Measurements from ENCODE around the gene TEPSIN.

TEPSIN gene

DNA sequence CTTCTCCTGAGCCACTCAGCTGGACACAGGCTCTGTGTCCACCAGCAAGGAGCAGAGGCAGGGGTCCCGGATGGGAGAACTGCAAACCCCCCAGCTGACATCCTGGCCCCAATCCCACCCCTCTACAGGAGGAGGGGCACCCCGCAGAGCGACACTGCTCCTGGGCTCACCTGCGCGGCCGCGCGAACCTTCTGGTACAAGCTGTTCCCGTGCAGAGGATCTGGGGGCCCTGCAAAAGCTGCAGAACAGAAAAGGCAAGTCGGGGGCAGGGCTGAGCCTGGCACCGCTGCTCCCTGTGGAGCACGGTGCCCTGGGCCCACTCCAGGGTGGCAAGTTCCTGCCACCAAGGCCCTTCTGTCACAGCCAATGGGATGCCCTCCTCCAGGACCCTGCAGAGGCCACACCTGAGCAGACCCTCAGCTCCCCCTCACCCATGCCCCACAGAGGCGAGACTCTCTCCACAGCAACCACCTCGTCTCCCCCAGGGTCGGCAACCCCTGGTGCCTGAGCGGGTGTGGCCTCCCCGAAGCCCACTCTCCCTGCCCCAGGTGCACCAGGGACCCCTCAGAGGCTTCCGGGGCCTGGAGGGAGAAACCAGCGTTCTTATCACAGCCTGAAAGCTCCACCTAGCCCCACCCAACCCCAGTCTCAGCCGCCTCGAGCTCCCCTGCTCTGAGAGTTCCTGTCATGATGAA is 4.9 kb downstream of the TEPSIN start:
- H3K27me3 ChIP-seq (ENCODE audit: insufficient read depth, poor library complexity, severe bottlenecking) = no peaks in the 10 kb centered on the region
- no peak for DNase-seq (ENCODE audit: low read depth in 1 of 2, low spot score in 1 of 2)
- H3K4me3 ChIP-seq (replicated peaks; ENCODE audit: insufficient read depth, low read length) = no peak overlapping the region
- H3K27ac ChIP-seq (replicated peaks) = no peak overlapping the region
- TF ChIP-seq GABPA (IDR thresholded peaks at IDR 0.05; ENCODE audit: low read depth) (no peak), SPI1 (IDR thresholded peaks at IDR 0.05; ENCODE audit: borderline replicate concordance, low read depth) (no peak), REST (IDR thresholded peaks at IDR 0.05; ENCODE audit: insufficient replicate concordance, low read depth) (no peak), POLR2AphosphoS5 (IDR thresholded peaks at IDR 0.05; ENCODE audit: low read depth) (no peak)
- TF ChIP-seq, protein P1, sequence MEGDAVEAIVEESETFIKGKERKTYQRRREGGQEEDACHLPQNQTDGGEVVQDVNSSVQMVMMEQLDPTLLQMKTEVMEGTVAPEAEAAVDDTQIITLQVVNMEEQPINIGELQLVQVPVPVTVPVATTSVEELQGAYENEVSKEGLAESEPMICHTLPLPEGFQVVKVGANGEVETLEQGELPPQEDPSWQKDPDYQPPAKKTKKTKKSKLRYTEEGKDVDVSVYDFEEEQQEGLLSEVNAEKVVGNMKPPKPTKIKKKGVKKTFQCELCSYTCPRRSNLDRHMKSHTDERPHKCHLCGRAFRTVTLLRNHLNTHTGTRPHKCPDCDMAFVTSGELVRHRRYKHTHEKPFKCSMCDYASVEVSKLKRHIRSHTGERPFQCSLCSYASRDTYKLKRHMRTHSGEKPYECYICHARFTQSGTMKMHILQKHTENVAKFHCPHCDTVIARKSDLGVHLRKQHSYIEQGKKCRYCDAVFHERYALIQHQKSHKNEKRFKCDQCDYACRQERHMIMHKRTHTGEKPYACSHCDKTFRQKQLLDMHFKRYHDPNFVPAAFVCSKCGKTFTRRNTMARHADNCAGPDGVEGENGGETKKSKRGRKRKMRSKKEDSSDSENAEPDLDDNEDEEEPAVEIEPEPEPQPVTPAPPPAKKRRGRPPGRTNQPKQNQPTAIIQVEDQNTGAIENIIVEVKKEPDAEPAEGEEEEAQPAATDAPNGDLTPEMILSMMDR (IDR thresholded peaks at IDR 0.05; ENCODE audit: insufficient read depth, low read length) = no peak

GRCh38 chr17:81233316-81233715 is 5.5 kb downstream of the TEPSIN start:
- TF ChIP-seq GABPA (IDR thresholded peaks at IDR 0.05; ENCODE audit: low read depth) (no peak), SPI1 (IDR thresholded peaks at IDR 0.05; ENCODE audit: borderline replicate concordance, low read depth) (no peak), REST (IDR thresholded peaks at IDR 0.05; ENCODE audit: insufficient replicate concordance, low read depth) (no peak), POLR2AphosphoS5 (IDR thresholded peaks at IDR 0.05; ENCODE audit: low read depth) (no peak)
- TF ChIP-seq, protein P1 (IDR thresholded peaks at IDR 0.05; ENCODE audit: insufficient read depth, low read length) = no peak
- no peak for DNase-seq (ENCODE audit: low read depth in 1 of 2, low spot score in 1 of 2)
- H3K4me3 ChIP-seq (replicated peaks; ENCODE audit: insufficient read depth, low read length) = no peak overlapping the region

GRCh38 chr17:81232616-81233241 is 6.1 kb downstream of the TEPSIN start:
- DNase-seq (ENCODE audit: low read depth in 1 of 2, low spot score in 1 of 2) = no peak
- Histone ChIP-seq H3K4me3 (replicated peaks; ENCODE audit: insufficient read depth, low read length) (no peak overlapping the region), H3K27me3 (ENCODE audit: insufficient read depth, poor library complexity, severe bottlenecking) (no peaks in the 10 kb centered on the region), H3K27ac (replicated peaks) (no peak overlapping the region)
- no peak for TF ChIP-seq REST (IDR thresholded peaks at IDR 0.05; ENCODE audit: insufficient replicate concordance, low read depth)
- no peak for TF ChIP-seq SPI1 (IDR thresholded peaks at IDR 0.05; ENCODE audit: borderline replicate concordance, low read depth)
- TF ChIP-seq, protein P1 (IDR thresholded peaks at IDR 0.05; ENCODE audit: insufficient read depth, low read length) = no peak
- no peak for TF ChIP-seq POLR2AphosphoS5 (IDR thresholded peaks at IDR 0.05; ENCODE audit: low read depth)
- TF ChIP-seq GABPA (IDR thresholded peaks at IDR 0.05; ENCODE audit: low read depth) = no peak

More at GRCh38 chr17:81233316-81233715, 5.5 kb downstream of the TEPSIN start:
- Histone ChIP-seq H3K27ac (replicated peaks) (no peak overlapping the region), H3K27me3 (ENCODE audit: insufficient read depth, poor library complexity, severe bottlenecking) (no peaks in the 10 kb centered on the region)
